ENCODE data around the gene TBC1D16. TPM values are rescaled to one million over a fixed set of nuclear protein-coding genes. Genes with fewer than 3 reads are reported as not detected.

TBC1D16 gene, protein sequence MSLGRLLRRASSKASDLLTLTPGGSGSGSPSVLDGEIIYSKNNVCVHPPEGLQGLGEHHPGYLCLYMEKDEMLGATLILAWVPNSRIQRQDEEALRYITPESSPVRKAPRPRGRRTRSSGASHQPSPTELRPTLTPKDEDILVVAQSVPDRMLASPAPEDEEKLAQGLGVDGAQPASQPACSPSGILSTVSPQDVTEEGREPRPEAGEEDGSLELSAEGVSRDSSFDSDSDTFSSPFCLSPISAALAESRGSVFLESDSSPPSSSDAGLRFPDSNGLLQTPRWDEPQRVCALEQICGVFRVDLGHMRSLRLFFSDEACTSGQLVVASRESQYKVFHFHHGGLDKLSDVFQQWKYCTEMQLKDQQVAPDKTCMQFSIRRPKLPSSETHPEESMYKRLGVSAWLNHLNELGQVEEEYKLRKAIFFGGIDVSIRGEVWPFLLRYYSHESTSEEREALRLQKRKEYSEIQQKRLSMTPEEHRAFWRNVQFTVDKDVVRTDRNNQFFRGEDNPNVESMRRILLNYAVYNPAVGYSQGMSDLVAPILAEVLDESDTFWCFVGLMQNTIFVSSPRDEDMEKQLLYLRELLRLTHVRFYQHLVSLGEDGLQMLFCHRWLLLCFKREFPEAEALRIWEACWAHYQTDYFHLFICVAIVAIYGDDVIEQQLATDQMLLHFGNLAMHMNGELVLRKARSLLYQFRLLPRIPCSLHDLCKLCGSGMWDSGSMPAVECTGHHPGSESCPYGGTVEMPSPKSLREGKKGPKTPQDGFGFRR
- total RNA-seq: 33.5 and 34.7 TPM in 2 replicates

DNA sequence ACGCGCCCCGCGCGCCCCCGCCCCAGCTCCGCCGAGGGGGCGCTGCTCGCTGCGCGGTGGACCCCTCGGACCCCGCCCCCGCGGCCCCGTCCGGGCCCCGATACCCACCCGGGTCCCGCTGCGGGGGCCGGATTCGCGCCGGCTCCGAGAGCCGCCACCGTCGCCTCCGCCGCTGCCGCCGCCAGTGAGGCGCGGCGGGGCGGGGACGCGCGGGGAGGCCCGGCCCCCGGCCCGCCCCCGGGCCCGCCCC is at the start of gene TBC1D16:
TBC1D16 (minus strand) TSS at position 186 of the 250 bp plus-strand sequence. CDS start 22,325 bp downstream, outside the sequence.

GRCh38 chr17:80035937-80036714 is 454 bp upstream of the TBC1D16 start, which contains the start of gene CCDC40:
CCDC40 (plus strand) TSS chr17:80036642; CDS start chr17:80036663, 21 bp downstream.

Other genes starting within 250 kb of the TBC1D16 start
- 3.4 and 4.3 TPM in 2 replicates for gene CBX8, start 238.8 kb downstream of the TBC1D16 start, total RNA-seq
- gene CBX4, start 196.4 kb downstream of the TBC1D16 start, total RNA-seq: 16.6 and 42.8 TPM in 2 replicates
- 0.43 and 1.2 TPM in 2 replicates for gene CCDC40, start 770 bp upstream of the TBC1D16 start, total RNA-seq
- 37.3 and 41.4 TPM in 2 replicates for gene GAA, start 65.7 kb upstream of the TBC1D16 start, total RNA-seq
- 135 and 160 TPM in 2 replicates for gene EIF4A3, start 111.3 kb upstream of the TBC1D16 start, total RNA-seq
- 1.9 and 3.1 TPM in 2 replicates for gene CARD14, start 134.2 kb upstream of the TBC1D16 start, total RNA-seq
- gene SGSH, start 184.5 kb upstream of the TBC1D16 start, total RNA-seq: 3.4 and 5.8 TPM in 2 replicates
- gene SLC26A11, start 184.6 kb upstream of the TBC1D16 start, total RNA-seq: 2.4 and 3.6 TPM in 2 replicates
- 52.0 and 103 TPM in 2 replicates for gene RNF213, start 225.0 kb upstream of the TBC1D16 start, total RNA-seq

Measured in tracheal epithelial cell (primary cell).